ENCODE data around the gene SERPINB5.

GRCh38 chr18:63449426-63449825, 27.3 kb upstream of the SERPINB5 start:
- TF ChIP-seq CTCF (IDR thresholded peaks at IDR 0.05; ENCODE audit: low read depth, low read length, poor library complexity, severe bottlenecking), result no peak
- no peak for TF ChIP-seq EZH2phosphoT487 (IDR thresholded peaks at IDR 0.05; ENCODE audit: borderline replicate concordance, low read length)

Measured in DOHH2 (cell line).